GM12864 (cell line): ENCODE measurements around the gene NR1D1.

Source experiments
- DNase-seq: peaks from one replicate; pipeline ENCODE4 v3.0.0-alpha.2; 2011; ENCODE audit warnings: low read depth
- H3K4me3 ChIP-seq: 2 replicates; pipeline ENCODE4 v1.5.1; 2011; ENCODE audit warnings: mild to moderate bottlenecking, low read depth, low read length, control low read depth
- TF ChIP-seq, protein P1 (sequence below): IDR thresholded peaks from 2 replicates; pipeline ENCODE4 v1.5.1; 2011; ENCODE audit warnings: low read depth, mild to moderate bottlenecking, moderate library complexity, low read length, control low read depth, inconsistent platforms; ENCODE audit errors: missing control alignments

The NR1D1 gene

DNA sequence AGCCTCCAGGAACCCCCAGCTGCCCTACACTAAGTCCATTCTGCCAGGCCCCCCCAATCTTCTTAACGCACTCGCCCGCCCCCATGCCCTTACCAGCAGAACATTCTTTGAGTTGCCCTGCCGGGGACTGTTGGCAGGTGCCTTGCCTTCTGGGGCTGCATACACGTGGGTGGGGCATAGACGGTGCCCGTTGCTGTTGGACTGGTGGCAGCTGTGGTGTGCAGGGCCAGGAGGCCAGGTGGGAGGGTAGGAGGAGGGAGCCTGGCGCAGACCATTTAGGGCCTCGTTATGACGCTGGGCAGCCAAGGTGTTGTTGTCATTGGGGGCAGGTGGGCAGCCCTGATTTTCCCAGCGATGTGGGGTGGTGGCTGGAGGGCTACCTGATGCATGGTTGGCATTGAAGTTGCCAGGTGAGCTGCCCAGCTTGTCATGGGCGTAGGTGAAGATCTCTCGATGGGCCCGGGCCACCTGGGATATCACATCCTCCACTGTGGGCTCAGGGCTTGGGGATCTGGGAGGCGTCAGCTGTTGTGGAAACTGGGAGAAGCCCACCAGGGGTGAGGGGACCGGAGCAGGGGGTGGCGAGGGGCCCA is 4.9 kb downstream of the NR1D1 start:
- DNase-seq: no peak
- TF ChIP-seq, protein P1, sequence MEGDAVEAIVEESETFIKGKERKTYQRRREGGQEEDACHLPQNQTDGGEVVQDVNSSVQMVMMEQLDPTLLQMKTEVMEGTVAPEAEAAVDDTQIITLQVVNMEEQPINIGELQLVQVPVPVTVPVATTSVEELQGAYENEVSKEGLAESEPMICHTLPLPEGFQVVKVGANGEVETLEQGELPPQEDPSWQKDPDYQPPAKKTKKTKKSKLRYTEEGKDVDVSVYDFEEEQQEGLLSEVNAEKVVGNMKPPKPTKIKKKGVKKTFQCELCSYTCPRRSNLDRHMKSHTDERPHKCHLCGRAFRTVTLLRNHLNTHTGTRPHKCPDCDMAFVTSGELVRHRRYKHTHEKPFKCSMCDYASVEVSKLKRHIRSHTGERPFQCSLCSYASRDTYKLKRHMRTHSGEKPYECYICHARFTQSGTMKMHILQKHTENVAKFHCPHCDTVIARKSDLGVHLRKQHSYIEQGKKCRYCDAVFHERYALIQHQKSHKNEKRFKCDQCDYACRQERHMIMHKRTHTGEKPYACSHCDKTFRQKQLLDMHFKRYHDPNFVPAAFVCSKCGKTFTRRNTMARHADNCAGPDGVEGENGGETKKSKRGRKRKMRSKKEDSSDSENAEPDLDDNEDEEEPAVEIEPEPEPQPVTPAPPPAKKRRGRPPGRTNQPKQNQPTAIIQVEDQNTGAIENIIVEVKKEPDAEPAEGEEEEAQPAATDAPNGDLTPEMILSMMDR: no peak
- H3K4me3 ChIP-seq: no peak overlapping the region

DNA sequence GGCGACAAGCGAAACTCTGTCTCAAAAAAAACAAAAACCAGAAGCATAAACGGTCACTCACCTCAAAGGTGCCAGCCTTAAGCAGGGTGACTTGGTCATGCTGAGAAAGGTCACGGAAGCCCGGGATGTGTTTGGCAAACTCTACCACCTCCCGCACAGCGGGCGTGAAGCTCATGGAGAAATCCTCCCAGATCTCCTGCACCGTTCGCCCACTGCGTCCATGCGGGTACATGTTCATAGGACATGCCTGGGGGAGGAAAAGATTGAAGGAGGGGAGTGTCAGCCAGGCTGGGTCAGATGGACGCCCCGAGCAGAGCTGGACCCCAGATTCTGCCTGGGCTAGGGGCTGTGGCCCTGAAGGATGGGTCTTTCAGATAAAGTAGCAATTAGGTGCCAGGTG is 5.5 kb downstream of the NR1D1 start:
- no peak for DNase-seq
- TF ChIP-seq, protein P1: no peak
- H3K4me3 ChIP-seq: no peak overlapping the region

DNA sequence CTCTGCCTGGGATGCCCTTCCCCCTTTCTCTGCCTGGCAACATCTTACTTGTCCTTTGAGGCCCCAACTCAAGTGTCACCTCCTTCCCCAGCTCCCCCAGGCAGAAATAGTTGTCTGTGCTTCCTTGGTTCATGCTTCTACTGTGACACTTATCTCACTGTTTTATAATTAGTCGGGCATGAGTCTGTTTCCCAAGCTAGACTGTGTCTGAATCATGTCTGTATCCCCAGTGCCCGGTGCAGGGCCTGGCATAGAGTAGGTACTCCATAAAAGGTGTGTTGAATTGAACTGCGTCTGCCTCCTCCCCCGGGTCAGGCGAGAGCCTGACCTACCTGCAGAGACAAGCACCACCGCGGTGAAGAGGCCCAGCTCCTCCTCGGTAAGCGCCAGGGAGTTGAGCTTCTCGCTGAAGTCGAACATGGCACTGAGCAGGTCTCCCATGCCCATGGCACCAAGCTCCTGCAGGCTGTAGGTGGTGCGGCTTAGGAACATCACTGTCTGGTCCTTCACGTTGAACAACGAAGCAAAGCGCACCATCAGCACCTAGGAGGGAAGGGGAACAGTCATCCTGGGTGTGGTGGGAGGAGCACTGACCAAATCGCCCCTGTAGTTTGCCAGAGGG is 6.7 kb downstream of the NR1D1 start:
- TF ChIP-seq, protein P1: no peak
- no peak for DNase-seq
- no peak overlapping the region for H3K4me3 ChIP-seq

DNA sequence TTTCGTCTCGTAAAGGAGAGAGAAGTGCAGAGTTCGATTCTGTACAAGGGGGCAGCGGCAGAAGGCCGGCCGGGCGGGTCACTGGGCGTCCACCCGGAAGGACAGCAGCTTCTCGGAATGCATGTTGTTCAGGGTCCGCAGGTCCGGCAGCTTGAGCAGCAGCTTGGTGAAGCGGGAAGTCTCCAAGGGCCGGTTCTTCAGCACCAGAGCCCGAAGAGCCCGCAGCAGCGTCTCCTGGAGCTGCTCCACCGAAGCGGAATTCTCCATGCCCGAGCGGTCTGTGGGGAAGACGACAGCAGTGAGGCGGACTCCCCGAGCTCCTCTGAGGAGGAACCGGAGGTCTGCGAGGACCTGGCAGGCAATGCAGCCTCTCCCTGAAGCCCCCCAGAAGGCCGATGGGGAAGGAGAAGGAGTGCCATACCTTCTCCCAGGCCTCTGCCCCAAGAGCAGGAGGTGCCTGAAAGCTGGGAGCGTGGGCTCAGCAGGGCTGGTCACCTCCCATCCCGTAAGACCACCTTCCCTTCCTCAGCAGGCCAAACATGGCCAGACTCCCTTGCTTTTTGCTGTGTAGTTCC is 7.3 kb downstream of the NR1D1 start:
- H3K4me3 ChIP-seq: no peak overlapping the region
- TF ChIP-seq, protein P1: no peak
- DNase-seq: no peak

DNA sequence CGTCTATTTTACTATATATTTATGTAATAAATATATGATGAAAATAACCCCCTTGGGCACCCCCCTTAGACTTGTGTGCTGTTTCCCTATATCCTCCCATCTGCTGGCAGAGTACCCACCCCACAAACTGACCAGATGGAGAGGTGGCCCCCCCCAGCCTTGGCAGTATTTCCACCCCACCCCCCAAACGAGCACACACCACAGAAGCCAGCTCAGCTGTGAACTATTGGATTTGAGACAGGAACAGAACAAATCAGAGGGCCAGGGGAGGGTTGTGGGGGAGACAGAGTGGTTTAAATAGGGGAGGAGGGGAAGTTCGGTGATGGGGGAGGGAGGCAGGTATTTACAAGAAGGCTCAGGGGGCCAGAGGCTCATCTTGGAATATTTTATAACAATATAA is 7.8 kb downstream of the NR1D1 start:
- DNase-seq: no peak
- no peak overlapping the region for H3K4me3 ChIP-seq
- TF ChIP-seq, protein P1: no peak

DNA sequence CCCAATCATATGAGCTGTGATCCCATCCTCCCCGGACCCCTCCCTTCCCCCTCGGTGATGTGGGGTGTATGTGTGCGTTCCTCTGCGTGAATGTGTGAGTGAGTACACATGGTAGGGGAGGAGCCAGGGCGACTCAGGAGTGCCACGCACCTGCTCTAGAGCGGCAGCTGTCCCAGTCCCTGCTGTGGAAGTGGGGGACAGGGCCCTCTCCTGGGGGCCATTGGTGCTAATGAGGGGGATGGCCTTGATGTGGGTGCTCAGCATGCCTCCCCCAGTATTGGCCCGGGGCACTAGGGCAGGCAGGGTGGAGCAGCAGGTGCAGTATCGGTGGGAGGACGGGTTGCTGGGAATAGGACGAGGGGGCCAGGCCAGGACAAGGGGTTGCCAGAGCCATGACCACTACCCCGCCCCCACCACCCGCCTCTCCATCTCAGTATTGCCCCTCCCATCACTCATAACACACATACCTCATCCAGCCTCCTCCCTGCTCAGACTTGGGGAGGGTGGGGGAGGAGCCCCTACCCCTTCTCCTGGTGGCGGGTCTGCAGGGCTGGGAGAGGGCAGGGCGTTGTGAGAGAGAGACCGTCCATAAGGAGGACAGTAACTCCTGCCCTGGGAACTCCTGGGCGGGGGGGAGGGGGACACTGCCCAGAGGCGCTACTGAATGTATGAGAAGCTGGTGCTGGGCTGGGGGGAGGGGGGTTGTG is 8.5 kb downstream of the NR1D1 start:
- no peak for DNase-seq
- H3K4me3 ChIP-seq: no peak overlapping the region

More for the DNA sequence above, 8.5 kb downstream of the NR1D1 start:
- TF ChIP-seq, protein P1: no peak
